Measurements from ENCODE around the gene MAP6D1. TPM values are rescaled to one million over a fixed set of nuclear protein-coding genes. Genes with fewer than 3 reads are reported as not detected.

The MAP6D1 gene
- total RNA-seq, 1 donor from 2014 or later, result 3.3 TPM

DNA sequence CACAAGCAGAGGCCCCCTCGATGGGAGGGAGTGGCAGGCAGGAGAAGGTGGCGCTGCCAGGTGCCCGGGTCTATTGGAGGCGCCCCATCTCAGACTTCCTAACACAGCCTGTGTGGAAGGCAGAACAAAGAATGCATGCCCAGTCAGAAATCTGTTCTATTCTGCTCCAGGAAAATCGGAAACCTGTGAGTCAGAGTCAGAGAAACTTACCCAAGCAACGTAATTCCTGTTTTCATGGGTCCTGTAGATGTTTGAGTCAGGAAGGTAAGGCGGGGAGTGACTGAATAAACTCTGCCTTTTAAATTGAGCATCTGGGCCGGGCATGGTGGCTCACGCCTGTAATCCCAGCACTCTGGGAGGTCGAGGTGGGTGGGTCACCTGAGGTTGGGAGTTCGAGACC lies 13.7 kb downstream of the MAP6D1 start:
- peaks cover 8% of the 10 kb centered on the region for H3K36me3 ChIP-seq (ENCODE audit: control insufficient read depth, insufficient read depth, low read length)
- no peaks in the 10 kb centered on the region for H3K27me3 ChIP-seq (ENCODE audit: control insufficient read depth, insufficient read depth, low read length)
- DNase-seq (ENCODE audit: low read depth), result no peak
- TF ChIP-seq, protein P1, sequence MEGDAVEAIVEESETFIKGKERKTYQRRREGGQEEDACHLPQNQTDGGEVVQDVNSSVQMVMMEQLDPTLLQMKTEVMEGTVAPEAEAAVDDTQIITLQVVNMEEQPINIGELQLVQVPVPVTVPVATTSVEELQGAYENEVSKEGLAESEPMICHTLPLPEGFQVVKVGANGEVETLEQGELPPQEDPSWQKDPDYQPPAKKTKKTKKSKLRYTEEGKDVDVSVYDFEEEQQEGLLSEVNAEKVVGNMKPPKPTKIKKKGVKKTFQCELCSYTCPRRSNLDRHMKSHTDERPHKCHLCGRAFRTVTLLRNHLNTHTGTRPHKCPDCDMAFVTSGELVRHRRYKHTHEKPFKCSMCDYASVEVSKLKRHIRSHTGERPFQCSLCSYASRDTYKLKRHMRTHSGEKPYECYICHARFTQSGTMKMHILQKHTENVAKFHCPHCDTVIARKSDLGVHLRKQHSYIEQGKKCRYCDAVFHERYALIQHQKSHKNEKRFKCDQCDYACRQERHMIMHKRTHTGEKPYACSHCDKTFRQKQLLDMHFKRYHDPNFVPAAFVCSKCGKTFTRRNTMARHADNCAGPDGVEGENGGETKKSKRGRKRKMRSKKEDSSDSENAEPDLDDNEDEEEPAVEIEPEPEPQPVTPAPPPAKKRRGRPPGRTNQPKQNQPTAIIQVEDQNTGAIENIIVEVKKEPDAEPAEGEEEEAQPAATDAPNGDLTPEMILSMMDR (IDR thresholded peaks at IDR 0.05; ENCODE audit: insufficient read depth, low read length, poor library complexity, severe bottlenecking), result no peak
- no peak overlapping the region for H3K4me3 ChIP-seq (ENCODE audit: low read depth, low read length)

DNA sequence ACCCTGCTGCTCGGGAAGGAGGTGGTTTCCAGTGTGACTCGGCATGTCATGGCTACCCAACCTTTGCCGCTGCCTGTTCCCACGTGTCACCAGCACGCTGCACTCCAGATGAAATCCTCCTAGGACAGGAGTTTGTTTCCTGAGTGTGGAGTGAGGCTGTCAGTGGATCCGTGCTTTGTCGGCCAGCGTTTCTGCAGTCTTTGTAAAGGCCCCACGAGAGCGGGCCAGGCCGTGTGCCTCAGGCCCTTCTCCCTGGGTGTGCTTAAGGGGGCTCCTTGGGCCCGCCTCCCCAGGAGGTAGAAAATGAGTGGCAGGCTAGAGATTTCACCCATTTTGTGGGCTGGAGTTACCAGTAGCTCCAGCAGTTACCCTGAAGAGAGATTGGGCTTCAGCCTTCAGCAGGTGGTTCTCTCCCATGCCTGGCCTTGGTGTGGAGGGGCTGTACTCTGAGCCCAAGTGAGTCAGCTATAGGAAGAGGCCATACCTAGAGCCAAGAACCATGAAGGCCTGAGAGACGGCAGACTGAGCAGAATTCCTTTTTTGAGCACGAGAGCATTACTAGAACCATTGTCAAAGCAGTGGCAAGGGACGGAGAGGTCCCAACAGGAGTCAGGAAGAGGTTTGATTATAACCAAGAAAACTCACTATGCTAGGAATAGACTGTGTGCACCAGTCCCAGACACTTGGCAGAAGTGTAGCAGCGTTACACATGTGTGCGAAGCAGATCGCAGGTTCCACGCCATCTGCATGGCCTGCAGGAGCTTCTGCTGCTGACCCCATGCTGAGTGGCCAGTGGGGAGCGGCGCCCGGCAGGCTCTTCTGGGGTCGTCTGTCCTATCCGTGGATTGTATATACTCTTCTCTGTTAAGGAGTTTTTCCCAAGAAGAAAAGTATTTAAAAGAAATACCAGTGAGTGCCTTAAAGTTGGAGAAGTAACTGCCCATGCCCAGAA lies 14.5 kb downstream of the MAP6D1 start:
- Histone ChIP-seq H3K27me3 (ENCODE audit: control insufficient read depth, insufficient read depth, low read length) (no peaks in the 10 kb centered on the region), H3K36me3 (ENCODE audit: control insufficient read depth, insufficient read depth, low read length) (peaks cover 8% of the 10 kb centered on the region), H3K4me3 (ENCODE audit: low read depth, low read length) (no peak overlapping the region)
- no peak for DNase-seq (ENCODE audit: low read depth)
- TF ChIP-seq, protein P1 (IDR thresholded peaks at IDR 0.05; ENCODE audit: insufficient read depth, low read length, poor library complexity, severe bottlenecking), result no peak

DNA sequence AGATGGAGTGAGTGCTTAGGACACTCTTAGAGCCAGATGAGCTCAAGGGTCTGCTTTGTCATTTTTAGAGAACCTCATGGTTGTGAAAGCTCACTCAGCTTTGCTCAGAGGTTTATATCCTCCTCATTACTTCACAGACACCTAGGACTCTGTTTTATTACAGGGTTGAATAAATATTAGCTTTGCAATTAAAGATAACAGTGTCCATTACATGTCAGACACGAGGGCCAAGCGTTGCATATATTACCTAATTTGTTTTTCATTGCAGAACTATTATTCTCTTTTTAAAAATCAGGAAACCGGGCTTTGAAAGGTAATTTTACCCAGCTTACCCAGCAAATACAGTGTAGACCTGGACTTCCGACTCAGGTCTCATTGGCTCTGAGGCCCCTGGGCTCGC lies 16.1 kb downstream of the MAP6D1 start:
- TF ChIP-seq, protein P1 (IDR thresholded peaks at IDR 0.05; ENCODE audit: insufficient read depth, low read length, poor library complexity, severe bottlenecking), result no peak
- Histone ChIP-seq H3K4me3 (ENCODE audit: low read depth, low read length) (no peak overlapping the region), H3K36me3 (ENCODE audit: control insufficient read depth, insufficient read depth, low read length) (peaks cover 8% of the 10 kb centered on the region), H3K27me3 (ENCODE audit: control insufficient read depth, insufficient read depth, low read length) (no peaks in the 10 kb centered on the region)
- no peak for DNase-seq (ENCODE audit: low read depth)

DNA sequence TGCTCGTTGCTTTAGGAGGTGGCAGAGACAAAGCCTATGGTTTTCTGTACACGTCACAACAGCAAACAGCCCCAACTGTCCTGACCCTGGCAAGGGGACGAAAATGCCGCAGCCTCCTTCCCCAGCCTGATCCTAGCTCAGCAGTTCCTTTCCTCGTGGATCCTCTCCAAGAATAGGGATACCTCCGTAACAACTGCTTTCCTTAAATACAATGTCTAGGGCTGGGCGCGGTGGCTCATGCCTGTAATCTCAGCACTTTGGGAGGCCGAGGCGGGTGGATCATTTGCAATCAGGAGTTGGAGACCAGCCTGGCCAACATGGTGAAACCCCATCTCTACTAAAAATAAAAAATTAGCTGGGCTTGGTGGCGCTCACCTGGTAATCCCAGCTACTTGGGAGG lies 17.0 kb downstream of the MAP6D1 start:
- DNase-seq (ENCODE audit: low read depth), result no peak
- H3K36me3 ChIP-seq (ENCODE audit: control insufficient read depth, insufficient read depth, low read length), result peaks cover 8% of the 10 kb centered on the region
- H3K27me3 ChIP-seq (ENCODE audit: control insufficient read depth, insufficient read depth, low read length), result no peaks in the 10 kb centered on the region
- TF ChIP-seq, protein P1 (IDR thresholded peaks at IDR 0.05; ENCODE audit: insufficient read depth, low read length, poor library complexity, severe bottlenecking), result no peak
- no peak overlapping the region for H3K4me3 ChIP-seq (ENCODE audit: low read depth, low read length)

DNA sequence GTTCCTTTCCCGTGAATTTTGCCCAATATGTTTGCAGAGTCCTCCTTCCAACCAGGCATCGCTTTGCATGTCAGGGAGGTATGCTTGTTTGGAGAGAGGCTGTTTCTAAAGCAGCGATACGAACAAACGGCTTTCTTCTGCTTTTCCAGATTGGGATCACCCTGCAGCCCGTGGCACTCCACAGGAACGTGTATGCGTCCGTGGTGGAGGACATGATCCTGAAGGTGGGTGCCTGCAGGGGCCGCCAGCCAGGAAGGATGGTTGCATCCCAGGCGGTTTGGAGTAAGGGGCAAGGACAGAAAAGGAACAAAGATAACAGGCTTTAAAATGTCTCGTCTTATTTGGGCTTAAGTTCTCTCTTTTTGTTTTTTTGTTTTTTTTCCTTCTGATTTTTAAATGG lies 17.5 kb downstream of the MAP6D1 start:
- Histone ChIP-seq H3K4me3 (ENCODE audit: low read depth, low read length) (no peak overlapping the region), H3K36me3 (ENCODE audit: control insufficient read depth, insufficient read depth, low read length) (peaks cover 8% of the 10 kb centered on the region), H3K27me3 (ENCODE audit: control insufficient read depth, insufficient read depth, low read length) (no peaks in the 10 kb centered on the region)
- DNase-seq (ENCODE audit: low read depth), result no peak
- TF ChIP-seq, protein P1 (IDR thresholded peaks at IDR 0.05; ENCODE audit: insufficient read depth, low read length, poor library complexity, severe bottlenecking), result no peak

Data from kidney epithelial cell (primary cell).